Sigmoid colon (tissue), 7 donors: ENCODE results near the gene TNNI2. TPM values are rescaled to one million over a fixed set of nuclear protein-coding genes. Genes with fewer than 3 reads are reported as not detected.

Experiments used
- DNase-seq: peaks from one replicate; pipeline ENCODE4 v3.0.0-alpha.2; 2019
- H3K27ac ChIP-seq, 4 donors: fragments of 200-600 bp; sonication (generic); one replicate each; pipeline ENCODE4 v1.5.1; 2016 to 2019; ENCODE audit warnings: mild to moderate bottlenecking in 1 of 4
- H3K27me3 ChIP-seq, 3 donors: fragments of 200-600 bp; sonication (generic); one replicate each; pipeline ENCODE4 v1.5.1; 2019; ENCODE audit warnings: mild to moderate bottlenecking in 1 of 3
- H3K36me3 ChIP-seq, 4 donors: fragments of 200-600 bp; sonication (generic); one replicate each; pipeline ENCODE4 v1.5.1; 2016 to 2019
- H3K4me1 ChIP-seq, 4 donors: fragments of 200-600 bp; sonication (generic); one replicate each; pipeline ENCODE4 v1.5.1; 2017 to 2019
- H3K4me3 ChIP-seq, 4 donors: fragments of 200-600 bp; sonication (generic); one replicate each; pipeline ENCODE4 v1.5.1; 2017 to 2019; ENCODE audit warnings: mild to moderate bottlenecking in 2 of 4, moderate library complexity in 1 of 4
- H3K9me3 ChIP-seq, 4 donors: fragments of 200-600 bp in 3 of 4; sonication (generic) in 3 of 4; one replicate each; pipeline versions ENCODE4 v1.5.1 to v1.6.1; 2013 to 2019
- CTCF ChIP-seq, 4 experiments: fragments of 450-650 bp in 3 of 4; fragments of 200-600 bp in 1 of 4; IDR thresholded peaks; one replicate each; pipeline ENCODE4 v1.5.1; 2016 to 2019; ENCODE audit warnings: antibody characterized with exemption in 4 of 4, mild to moderate bottlenecking in 3 of 4, moderate library complexity in 2 of 4
- EP300 ChIP-seq, 4 donors: sonication (generic); formaldehyde crosslinking; IDR thresholded peaks; one replicate each; pipeline ENCODE4 v1.6.1; 2017; ENCODE audit warnings: antibody characterized with exemption in 4 of 4
- POLR2A ChIP-seq, 2 donors: fragments of 450-650 bp; IDR thresholded peaks; one replicate each; pipeline ENCODE4 v1.6.1; 2016; ENCODE audit warnings: antibody characterized with exemption in 2 of 2, mild to moderate bottlenecking in 2 of 2, moderate library complexity in 2 of 2
- POLR2AphosphoS5 ChIP-seq, 4 donors: sonication (generic); formaldehyde crosslinking; IDR thresholded peaks; one replicate each; pipeline ENCODE4 v1.6.1; 2017; ENCODE audit warnings: antibody characterized with exemption in 4 of 4
- WGBS, 2 donors: extraction: QIAGEN DNeasy Blood & Tissue Kit; methylation state at CpG; one replicate each; pipeline ENCODE4 v1.1.7; 2013; 5-methylcytosine and 5-hydroxymethylcytosine counted together
- intact Hi-C: fragments of 100-400 bp; cut with DNase I; formaldehyde crosslinking; loops from one replicate; pipeline ENCODE4 v1.15.1; 2023
- polyA plus RNA-seq, 3 donors: library from polyadenylated mRNA; stranded (reverse); fragments of 200-250 nt; gene quantifications; one replicate each; pipeline ENCODE4 v1.2.3, GENCODE V29; 2013
- total RNA-seq, 4 donors: library from RNA; depleted of rRNA; stranded (reverse); fragments of >200 nt; gene quantifications; one replicate each; pipeline ENCODE4 v1.1.0, GENCODE V29; 2016
- donor health status: healthy with polysubstance abuse.
- donor health status: Bipolar disorder and iron deficiency.
- donor health status: healthy.

Gene TNNI2
- total and polyA plus RNA-seq, 7 donors, result 1.7 to 2.4 TPM; not detected in 5

GRCh38 chr11:1823376-1824220, 15.2 kb upstream of the TNNI2 start:
- Histone ChIP-seq H3K4me3 (no peak overlapping the region), H3K9me3 (peaks cover 0 to 7% (median 3%) of the 10 kb centered on the region in 4 donors), H3K27ac (no peak overlapping the region), H3K36me3 (no peaks in the 10 kb centered on the region), H3K27me3 (no peaks in the 10 kb centered on the region), H3K4me1 (peaks cover 0 to 15% (median 13%) of the 10 kb centered on the region in 4 donors)
- WGBS, 2 donors, result 92 to 93% methylated on average over 19 of the region's 19 CpGs
- no peak for DNase-seq
- TF ChIP-seq POLR2A (IDR thresholded peaks at IDR 0.05) (no peak), POLR2AphosphoS5 (IDR thresholded peaks at IDR 0.05) (no peak), EP300 (IDR thresholded peaks at IDR 0.05) (no peak), CTCF (IDR thresholded peaks at IDR 0.05) (no peak)
- intact Hi-C loops, result no loop called here

GRCh38 chr11:1824221-1825038, 14.4 kb upstream of the TNNI2 start:
- Histone ChIP-seq H3K9me3 (no peaks in the 10 kb centered on the region), H3K4me3 (no peak overlapping the region), H3K27ac (no peak overlapping the region), H3K4me1 (peaks cover 0 to 15% (median 13%) of the 10 kb centered on the region in 4 donors), H3K27me3 (no peaks in the 10 kb centered on the region), H3K36me3 (no peaks in the 10 kb centered on the region)
- TF ChIP-seq POLR2AphosphoS5 (IDR thresholded peaks at IDR 0.05) (no peak), CTCF (IDR thresholded peaks at IDR 0.05) (no peak), EP300 (IDR thresholded peaks at IDR 0.05) (no peak), POLR2A (IDR thresholded peaks at IDR 0.05) (no peak)
- DNase-seq, result no peak
- 88 to 94% methylated on average over 23 of the region's 23 CpGs for WGBS, 2 donors
- intact Hi-C loops, result no loop called here

- Histone ChIP-seq H3K4me3 (no peak overlapping the region), H3K9me3 (no peaks in the 10 kb centered on the region), H3K27me3 (peaks cover 0 to 3% (median 0%) of the 10 kb centered on the region in 3 donors), H3K27ac (no peak overlapping the region), H3K36me3 (no peaks in the 10 kb centered on the region), H3K4me1 (peaks cover 0 to 15% (median 13%) of the 10 kb centered on the region in 4 donors)
- TF ChIP-seq EP300 (IDR thresholded peaks at IDR 0.05), result no peak
- TF ChIP-seq CTCF (IDR thresholded peaks at IDR 0.05), result no peak
- TF ChIP-seq POLR2A (IDR thresholded peaks at IDR 0.05), result no peak
- no peak for DNase-seq
- intact Hi-C loops, result no loop called here
- WGBS, 2 donors, result 35 to 61% methylated on average over 26 of the region's 26 CpGs
These were observed 13.6 kb upstream of the TNNI2 start for GRCh38 chr11:1825039-1825740.

- H3K4me1 ChIP-seq, result peaks cover 0 to 15% (median 13%) of the 10 kb centered on the region in 4 donors
- TF ChIP-seq POLR2AphosphoS5 (IDR thresholded peaks at IDR 0.05) (no peak), EP300 (IDR thresholded peaks at IDR 0.05) (no peak), CTCF (IDR thresholded peaks at IDR 0.05) (no peak), POLR2A (IDR thresholded peaks at IDR 0.05) (no peak)
- H3K36me3 ChIP-seq, result no peaks in the 10 kb centered on the region
- no peak overlapping the region for H3K27ac ChIP-seq
- H3K27me3 ChIP-seq, result peaks cover 0 to 3% (median 0%) of the 10 kb centered on the region in 3 donors
- H3K4me3 ChIP-seq, result no peak overlapping the region
- DNase-seq, result no peak
- H3K9me3 ChIP-seq, result no peaks in the 10 kb centered on the region
- intact Hi-C loops, result no loop called here
- 54 to 92% methylated on average over 33 of the region's 33 CpGs for WGBS, 2 donors
These were observed 12.9 kb upstream of the TNNI2 start for GRCh38 chr11:1825785-1826451.
